ENCODE results near the gene PNKP. TPM values are rescaled to one million over a fixed set of nuclear protein-coding genes. Genes with fewer than 3 reads are reported as not detected.

PNKP gene
- 43.9 TPM in 2 replicates for total RNA-seq (2012; rRNA removed)

DNA sequence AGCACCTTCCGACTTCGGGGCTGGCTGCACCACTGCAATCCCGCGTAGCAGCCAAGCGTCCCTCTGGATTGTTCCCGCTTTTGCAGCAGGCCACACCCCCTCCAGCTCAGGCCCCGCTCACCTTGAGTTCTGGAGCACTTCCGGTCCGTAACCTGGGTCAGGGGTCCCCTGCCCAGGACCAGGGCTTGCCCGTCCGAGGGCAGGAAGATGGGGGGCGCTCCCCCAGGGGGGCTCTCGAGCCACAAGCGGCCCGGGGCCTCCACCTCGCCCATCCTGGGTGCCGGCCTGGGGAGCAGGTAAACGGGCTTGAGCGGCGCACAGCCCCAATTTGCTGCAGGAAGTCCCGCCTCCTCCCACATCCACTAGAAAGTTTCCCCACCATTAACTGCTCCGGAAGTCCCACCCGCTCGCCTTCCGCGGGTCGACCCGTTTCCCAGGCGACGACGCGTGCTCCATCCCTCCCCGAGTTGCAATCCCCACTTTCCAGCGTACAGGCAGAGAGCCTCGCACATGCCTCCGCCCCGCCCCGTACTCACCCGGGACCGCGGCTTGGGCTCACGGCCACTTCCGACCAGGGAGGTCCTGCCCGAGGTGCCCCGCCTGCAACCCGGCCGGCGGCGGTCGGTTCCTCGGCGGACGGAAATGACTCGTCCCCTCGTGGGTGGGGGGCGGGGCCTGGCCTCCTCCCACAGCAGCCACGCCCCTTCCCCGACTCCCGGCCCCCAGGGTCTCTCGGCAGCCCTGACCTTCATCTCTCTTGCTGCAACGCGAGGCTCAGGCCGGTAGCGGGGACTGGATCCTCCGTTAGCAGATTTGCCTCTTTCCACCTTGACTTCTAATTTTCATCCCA lies at the start of gene PNKP:
Gene PNKP, minus strand, starts transcription at position 644 of the 850 bp plus-strand sequence. Its CDS starts 372 bp downstream, at position 272.
- Histone ChIP-seq H3K9ac (ENCODE audit: low read depth, low read length) (peak within 1 kb of the TSS; percentile 85), H3K4me2 (ENCODE audit: low read length) (peak within 1 kb of the TSS; percentile 90), H3K9me3 (replicated peaks; ENCODE audit: low read length) (no peaks in the 10 kb centered on the region), H3K36me3 (ENCODE audit: insufficient read depth, low read length) (peaks cover 35% of the 10 kb centered on the region), H3K4me1 (ENCODE audit: control insufficient read depth, insufficient read depth, low read length) (peaks cover 37% of the 10 kb centered on the region), H3K4me3 (ENCODE audit: low read length) (peak within 1 kb of the TSS; percentile 84), H3K27me3 (ENCODE audit: control insufficient read depth, insufficient read depth, low read length) (no peaks in the 10 kb centered on the region)

DNA sequence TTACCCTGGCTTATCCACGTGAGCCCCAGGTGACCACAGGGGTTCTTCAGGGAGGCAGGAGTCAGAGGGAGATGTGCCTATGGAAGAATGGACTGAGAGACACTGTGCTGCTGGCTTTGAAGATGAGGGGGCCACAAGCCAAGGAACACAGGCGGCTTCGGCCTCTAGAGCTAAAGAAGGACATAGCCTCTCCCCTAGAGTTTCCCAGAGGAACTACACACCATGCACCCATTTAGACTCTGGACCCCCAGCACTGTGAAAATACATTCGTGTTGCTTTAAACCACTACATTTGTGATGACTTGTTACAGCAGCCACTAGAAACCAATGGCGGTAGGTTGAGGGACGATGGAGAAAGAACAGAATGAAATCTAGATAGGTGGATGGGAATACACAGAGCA lies 47.9 kb upstream of the PNKP start:
- Histone ChIP-seq H3K9me3 (replicated peaks; ENCODE audit: low read length) (no peaks in the 10 kb centered on the region), H3K36me3 (ENCODE audit: insufficient read depth, low read length) (peaks cover 55% of the 10 kb centered on the region), H3K4me2 (ENCODE audit: low read length) (no peak overlapping the region), H3K4me3 (ENCODE audit: low read length) (no peak overlapping the region), H3K27me3 (ENCODE audit: control insufficient read depth, insufficient read depth, low read length) (no peaks in the 10 kb centered on the region), H3K9ac (ENCODE audit: low read depth, low read length) (no peak overlapping the region), H3K4me1 (ENCODE audit: control insufficient read depth, insufficient read depth, low read length) (no peaks in the 10 kb centered on the region)

DNA sequence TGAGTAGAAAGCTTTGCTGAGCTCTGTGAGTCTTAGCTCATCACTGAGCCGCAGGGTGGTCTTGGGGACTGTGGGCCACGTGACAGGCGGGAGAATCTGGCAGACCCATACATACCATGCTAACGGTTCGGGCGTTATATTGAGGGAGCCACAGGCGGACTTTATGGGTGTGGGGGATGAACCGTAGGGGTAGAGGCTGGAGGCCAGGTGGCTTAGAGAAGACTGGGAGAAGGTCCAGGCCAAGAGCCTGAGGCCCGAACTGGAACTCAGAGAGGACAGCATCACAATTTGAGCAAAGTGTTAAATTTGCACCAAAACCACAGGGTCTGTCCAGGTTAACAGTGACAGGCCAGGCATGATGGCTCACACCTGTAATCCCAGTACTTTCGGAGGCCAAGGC lies 46.3 kb upstream of the PNKP start:
- Histone ChIP-seq H3K4me1 (ENCODE audit: control insufficient read depth, insufficient read depth, low read length) (no peaks in the 10 kb centered on the region), H3K4me3 (ENCODE audit: low read length) (no peak overlapping the region), H3K27me3 (ENCODE audit: control insufficient read depth, insufficient read depth, low read length) (no peaks in the 10 kb centered on the region), H3K36me3 (ENCODE audit: insufficient read depth, low read length) (peaks cover 59% of the 10 kb centered on the region), H3K4me2 (ENCODE audit: low read length) (no peak overlapping the region), H3K9ac (ENCODE audit: low read depth, low read length) (no peak overlapping the region), H3K9me3 (replicated peaks; ENCODE audit: low read length) (no peaks in the 10 kb centered on the region)

GRCh38 chr19:49912965-49913685 lies 45.7 kb upstream of the PNKP start:
- Histone ChIP-seq H3K4me3 (ENCODE audit: low read length) (no peak overlapping the region), H3K36me3 (ENCODE audit: insufficient read depth, low read length) (peaks cover 60% of the 10 kb centered on the region), H3K4me1 (ENCODE audit: control insufficient read depth, insufficient read depth, low read length) (no peaks in the 10 kb centered on the region), H3K27me3 (ENCODE audit: control insufficient read depth, insufficient read depth, low read length) (no peaks in the 10 kb centered on the region), H3K9ac (ENCODE audit: low read depth, low read length) (no peak overlapping the region), H3K9me3 (replicated peaks; ENCODE audit: low read length) (no peaks in the 10 kb centered on the region), H3K4me2 (ENCODE audit: low read length) (no peak overlapping the region)

GRCh38 chr19:49911381-49912145 lies 44.2 kb upstream of the PNKP start:
- Histone ChIP-seq H3K27me3 (ENCODE audit: control insufficient read depth, insufficient read depth, low read length) (no peaks in the 10 kb centered on the region), H3K4me1 (ENCODE audit: control insufficient read depth, insufficient read depth, low read length) (no peaks in the 10 kb centered on the region), H3K36me3 (ENCODE audit: insufficient read depth, low read length) (peaks cover 60% of the 10 kb centered on the region), H3K9ac (ENCODE audit: low read depth, low read length) (no peak overlapping the region), H3K9me3 (replicated peaks; ENCODE audit: low read length) (no peaks in the 10 kb centered on the region), H3K4me3 (ENCODE audit: low read length) (no peak overlapping the region), H3K4me2 (ENCODE audit: low read length) (no peak overlapping the region)

GRCh38 chr19:49910179-49910578 lies 42.8 kb upstream of the PNKP start:
- Histone ChIP-seq H3K27me3 (ENCODE audit: control insufficient read depth, insufficient read depth, low read length) (no peaks in the 10 kb centered on the region), H3K4me2 (ENCODE audit: low read length) (no peak overlapping the region), H3K9ac (ENCODE audit: low read depth, low read length) (no peak overlapping the region), H3K36me3 (ENCODE audit: insufficient read depth, low read length) (peaks cover 55% of the 10 kb centered on the region), H3K9me3 (replicated peaks; ENCODE audit: low read length) (no peaks in the 10 kb centered on the region), H3K4me3 (ENCODE audit: low read length) (no peak overlapping the region), H3K4me1 (ENCODE audit: control insufficient read depth, insufficient read depth, low read length) (no peaks in the 10 kb centered on the region)

- Histone ChIP-seq H3K27me3 (ENCODE audit: control insufficient read depth, insufficient read depth, low read length) (no peaks in the 10 kb centered on the region), H3K4me2 (ENCODE audit: low read length) (no peak overlapping the region), H3K9ac (ENCODE audit: low read depth, low read length) (no peak overlapping the region), H3K9me3 (replicated peaks; ENCODE audit: low read length) (no peaks in the 10 kb centered on the region), H3K4me1 (ENCODE audit: control insufficient read depth, insufficient read depth, low read length) (no peaks in the 10 kb centered on the region), H3K36me3 (ENCODE audit: insufficient read depth, low read length) (peaks cover 47% of the 10 kb centered on the region), H3K4me3 (ENCODE audit: low read length) (no peak overlapping the region)
Measured at GRCh38 chr19:49908480-49909420, 41.4 kb upstream of the PNKP start.

DNA sequence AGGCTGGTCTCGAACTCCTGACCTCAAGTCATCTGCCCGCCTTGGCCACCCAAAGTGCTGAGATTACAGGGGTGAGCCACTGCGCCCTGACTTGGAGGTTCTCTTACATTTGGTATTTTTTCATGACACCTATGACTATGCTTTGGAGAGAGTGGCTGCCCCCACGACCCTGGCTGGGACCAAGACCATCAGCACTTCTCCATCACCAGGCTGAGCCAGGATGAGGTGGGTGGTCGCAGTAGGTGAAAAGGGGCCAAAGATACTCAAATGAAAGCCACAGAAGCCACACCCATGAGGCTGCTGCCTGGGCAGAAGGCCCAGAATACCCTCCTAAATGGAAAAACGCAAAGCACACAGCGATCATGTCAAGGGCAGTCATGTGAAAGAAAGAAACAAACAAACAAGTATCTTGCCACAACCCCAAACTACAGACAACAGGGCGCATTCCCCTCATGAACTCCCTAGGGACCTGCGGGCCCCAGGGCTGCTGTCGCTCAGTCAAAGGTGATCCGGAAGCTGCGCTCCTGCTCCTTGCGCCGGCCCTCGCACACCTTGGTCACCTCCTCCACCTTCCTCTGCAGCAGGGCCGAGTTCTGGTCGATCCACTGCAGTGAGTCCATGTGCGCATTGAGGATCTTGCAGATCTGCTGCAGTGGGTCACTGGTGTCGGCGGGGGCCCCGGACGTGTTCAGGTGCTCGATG lies 40.5 kb upstream of the PNKP start:
- H3K4me3 ChIP-seq (ENCODE audit: low read length), result no peak overlapping the region
- H3K27me3 ChIP-seq (ENCODE audit: control insufficient read depth, insufficient read depth, low read length), result no peaks in the 10 kb centered on the region
- H3K36me3 ChIP-seq (ENCODE audit: insufficient read depth, low read length), result peaks cover 39% of the 10 kb centered on the region
- no peaks in the 10 kb centered on the region for H3K9me3 ChIP-seq (replicated peaks; ENCODE audit: low read length)
- H3K4me2 ChIP-seq (ENCODE audit: low read length), result no peak overlapping the region
- no peaks in the 10 kb centered on the region for H3K4me1 ChIP-seq (ENCODE audit: control insufficient read depth, insufficient read depth, low read length)
- no peak overlapping the region for H3K9ac ChIP-seq (ENCODE audit: low read depth, low read length)

DNA sequence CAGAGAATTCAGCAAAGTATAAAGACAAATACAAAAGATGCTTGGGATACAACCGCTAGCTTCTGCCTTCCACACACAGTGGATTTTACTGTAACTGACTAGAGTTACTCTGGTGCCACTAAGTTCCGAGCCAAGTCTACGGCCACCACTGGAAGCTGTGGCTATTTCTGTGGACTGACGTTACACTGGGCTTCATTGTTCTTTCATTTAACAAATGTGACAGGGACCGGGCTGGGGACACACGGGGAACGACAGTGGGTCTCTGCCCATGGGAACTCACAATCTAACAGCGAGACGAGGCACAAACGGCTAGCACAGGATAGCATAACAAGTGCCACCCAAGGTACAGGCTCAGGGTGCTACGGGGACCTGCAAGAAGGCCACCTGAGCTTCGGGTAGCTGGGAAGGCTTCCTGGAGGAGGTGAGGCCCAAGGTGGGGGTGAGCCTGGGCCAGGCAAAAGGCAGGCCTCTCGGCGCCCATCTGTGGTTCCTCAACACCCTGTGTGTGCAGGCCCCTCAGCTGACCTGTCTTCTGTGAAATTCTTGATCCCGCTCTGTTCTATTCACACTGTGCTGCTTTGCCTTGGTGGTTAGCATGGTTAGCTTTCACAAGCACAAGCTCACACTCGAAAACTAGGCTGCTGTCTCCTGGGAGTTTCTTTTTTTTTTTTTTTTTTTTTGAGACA lies 39.6 kb upstream of the PNKP start:
- Histone ChIP-seq H3K9ac (ENCODE audit: low read depth, low read length) (no peak overlapping the region), H3K4me3 (ENCODE audit: low read length) (no peak overlapping the region), H3K4me2 (ENCODE audit: low read length) (no peak overlapping the region), H3K9me3 (replicated peaks; ENCODE audit: low read length) (no peaks in the 10 kb centered on the region), H3K4me1 (ENCODE audit: control insufficient read depth, insufficient read depth, low read length) (no peaks in the 10 kb centered on the region), H3K27me3 (ENCODE audit: control insufficient read depth, insufficient read depth, low read length) (no peaks in the 10 kb centered on the region), H3K36me3 (ENCODE audit: insufficient read depth, low read length) (peaks cover 33% of the 10 kb centered on the region)

GRCh38 chr19:49904136-49904535 lies 36.8 kb upstream of the PNKP start:
- Histone ChIP-seq H3K36me3 (ENCODE audit: insufficient read depth, low read length) (peaks cover 21% of the 10 kb centered on the region), H3K4me2 (ENCODE audit: low read length) (no peak overlapping the region), H3K4me1 (ENCODE audit: control insufficient read depth, insufficient read depth, low read length) (no peaks in the 10 kb centered on the region), H3K9ac (ENCODE audit: low read depth, low read length) (no peak overlapping the region), H3K4me3 (ENCODE audit: low read length) (no peak overlapping the region), H3K27me3 (ENCODE audit: control insufficient read depth, insufficient read depth, low read length) (no peaks in the 10 kb centered on the region), H3K9me3 (replicated peaks; ENCODE audit: low read length) (no peaks in the 10 kb centered on the region)

All from skeletal muscle satellite cell (primary cell).